Smooth muscle cell (in vitro differentiated cells): Measurements from ENCODE around the gene C4B. TPM values are rescaled to one million over a fixed set of nuclear protein-coding genes. Genes with fewer than 3 reads are reported as not detected.
"Not testable (repeated sequence)": the region's sequence is repeated elsewhere in the genome, so short reads cannot be mapped to it uniquely, and the experiment has no call there.

Experiments used
- DNase-seq: peaks from one replicate; lab custom pipeline; 2025; ENCODE audit not compliant: unreplicated experiment; lab: John Stamatoyannopoulos, UW
- H2AFZ ChIP-seq: fragments of 200-600 bp; sonication (generic); 2 replicates; pipeline ENCODE4 v1.6.0; 2016; ENCODE audit warnings: antibody characterized with exemption, low read depth, mild to moderate bottlenecking
- H3F3A ChIP-seq: fragments of 200-600 bp; sonication (generic); 2 replicates; pipeline ENCODE4 v1.6.0; 2017; ENCODE audit warnings: antibody characterized with exemption, low read depth
- H3K27ac ChIP-seq: fragments of 200-600 bp; sonication (generic); 2 replicates; pipeline ENCODE4 v1.5.1; 2016; ENCODE audit warnings: low read depth, mild to moderate bottlenecking
- H3K27me3 ChIP-seq: fragments of 200-600 bp; sonication (generic); 2 replicates; pipeline ENCODE4 v1.6.1; 2016; ENCODE audit warnings: low read depth, mild to moderate bottlenecking
- H3K36me3 ChIP-seq: fragments of 200-600 bp; sonication (generic); 2 replicates; pipeline ENCODE4 v1.5.1; 2016; ENCODE audit warnings: low read depth
- H3K4me1 ChIP-seq: fragments of 200-600 bp; sonication (generic); 2 replicates; pipeline ENCODE4 v1.5.1; 2016; ENCODE audit warnings: low read depth
- H3K4me2 ChIP-seq: fragments of 200-600 bp; sonication (generic); 2 replicates; pipeline ENCODE4 v1.6.0; 2016; ENCODE audit warnings: mild to moderate bottlenecking
- H3K4me3 ChIP-seq: fragments of 200-600 bp; sonication (generic); 2 replicates; pipeline ENCODE4 v1.5.1; 2016; ENCODE audit warnings: mild to moderate bottlenecking
- H3K79me2 ChIP-seq: fragments of 200-600 bp; sonication (generic); 2 replicates; pipeline ENCODE4 v1.6.0; 2016; ENCODE audit warnings: low read depth, mild to moderate bottlenecking
- H3K9ac ChIP-seq: fragments of 200-600 bp; sonication (generic); 2 replicates; pipeline ENCODE4 v1.6.0; 2016; ENCODE audit warnings: low read depth
- H3K9me3 ChIP-seq: fragments of 200-600 bp; sonication (generic); replicated peaks from 2 replicates; pipeline ENCODE4 v1.5.1; 2016; ENCODE audit warnings: low read depth
- H4K20me1 ChIP-seq: fragments of 200-600 bp; sonication (generic); 2 replicates; pipeline ENCODE4 v1.6.0; 2016; ENCODE audit warnings: low read depth
- CTCF ChIP-seq: fragments of 200-600 bp; sonication (generic); IDR thresholded peaks from 2 replicates; pipeline ENCODE4 v1.5.1; 2017; ENCODE audit warnings: borderline replicate concordance, mild to moderate bottlenecking, antibody characterized with exemption; ENCODE audit not compliant: insufficient read depth, poor library complexity, severe bottlenecking
- WGBS: methylation state at CpG from one replicate; pipeline ENCODE4 v1.1.7; 2016; ENCODE audit warnings: low lambda C conversion rate; 5-methylcytosine and 5-hydroxymethylcytosine counted together
- polyA plus RNA-seq: library from polyadenylated mRNA; unstranded; fragments of >200 nt; fragmentation: Nextera tagmentation; extraction: Ambion mirVana; gene quantifications from 2 replicates; pipeline ENCODE4 v1.2.1, GENCODE V29; 2016
- total RNA-seq: library from RNA; depleted of rRNA; stranded (reverse); fragments of >200 nt; gene quantifications from 2 replicates; pipeline ENCODE4 v1.2.3, GENCODE V29; 2014

C4B gene
- total and polyA plus RNA-seq, 2 experiments from 2014 or later = 1.3 to 3.8 TPM

GRCh38 chr6:32041050-32041321 is 26.4 kb downstream of the C4B start:
- not testable (repeated sequence) for DNase-seq, H3K9me3 ChIP-seq, H3K27me3 ChIP-seq, H3F3A ChIP-seq, H4K20me1 ChIP-seq, H3K4me3 ChIP-seq, H3K36me3 ChIP-seq, H3K79me2 ChIP-seq, H3K4me2 ChIP-seq, H3K4me1 ChIP-seq, H3K27ac ChIP-seq, H2AFZ ChIP-seq, H3K9ac ChIP-seq
- WGBS = no CpG with 5 or more reads among the region's 13 CpGs

- H3K27ac ChIP-seq, H3K4me2 ChIP-seq, H4K20me1 ChIP-seq, H3K9me3 ChIP-seq, H3F3A ChIP-seq, H3K4me1 ChIP-seq, DNase-seq, H3K79me2 ChIP-seq, H3K36me3 ChIP-seq, H2AFZ ChIP-seq, H3K27me3 ChIP-seq, H3K4me3 ChIP-seq, H3K9ac ChIP-seq: not testable (repeated sequence)
- 76% methylated on average over 5 of the region's 10 CpGs for WGBS
These were observed 26.8 kb downstream of the C4B start for GRCh38 chr6:32041385-32041784.

- 98% methylated on average over 13 of the region's 15 CpGs for WGBS
- not testable (repeated sequence) for H2AFZ ChIP-seq, H3F3A ChIP-seq, H3K4me1 ChIP-seq, H3K9ac ChIP-seq, H3K4me3 ChIP-seq, H3K27me3 ChIP-seq, H3K9me3 ChIP-seq, H4K20me1 ChIP-seq, H3K36me3 ChIP-seq, DNase-seq, H3K27ac ChIP-seq, H3K79me2 ChIP-seq, H3K4me2 ChIP-seq
These were observed 27.7 kb downstream of the C4B start for GRCh38 chr6:32042276-32042675.

GRCh38 chr6:32043589-32044380 is 29.2 kb downstream of the C4B start:
- H3K36me3 ChIP-seq, H3F3A ChIP-seq, H3K27ac ChIP-seq, H4K20me1 ChIP-seq, H3K79me2 ChIP-seq, H2AFZ ChIP-seq, H3K27me3 ChIP-seq, H3K9me3 ChIP-seq, H3K4me2 ChIP-seq, H3K4me1 ChIP-seq, H3K4me3 ChIP-seq, DNase-seq, H3K9ac ChIP-seq: not testable (repeated sequence)
- WGBS = 97% methylated on average over 17 of the region's 31 CpGs

- not testable (repeated sequence) for H3K79me2 ChIP-seq, H3K4me1 ChIP-seq, H3K36me3 ChIP-seq, DNase-seq, H4K20me1 ChIP-seq, H3K9ac ChIP-seq, H3K4me3 ChIP-seq, H3K27me3 ChIP-seq, H3K9me3 ChIP-seq, H3F3A ChIP-seq, H2AFZ ChIP-seq, H3K27ac ChIP-seq, H3K4me2 ChIP-seq
- WGBS = 87% methylated on average over 14 of the region's 18 CpGs
These were observed 30.3 kb downstream of the C4B start for GRCh38 chr6:32044916-32045315.

- 77% methylated on average over 19 of the region's 22 CpGs for WGBS
- Histone ChIP-seq H3K27ac (no peak overlapping the region), H3K4me2 (no peak overlapping the region)
These were observed 31.3 kb downstream of the C4B start for GRCh38 chr6:32045811-32046449.

More at GRCh38 chr6:32045811-32046449, 31.3 kb downstream of the C4B start:
- Histone ChIP-seq H3K9me3 (no peaks in the 10 kb centered on the region), H4K20me1 (no peaks in the 10 kb centered on the region), H3K4me3 (no peak overlapping the region), H3K36me3 (no peaks in the 10 kb centered on the region), H3K27me3 (no peaks in the 10 kb centered on the region), H2AFZ (no peak overlapping the region), H3K9ac (no peak overlapping the region), H3F3A (no peaks in the 10 kb centered on the region), H3K79me2 (no peaks in the 10 kb centered on the region), H3K4me1 (peaks cover 2% of the 10 kb centered on the region)
- DNase-seq = no peak
- TF ChIP-seq CTCF = no peak
